Tibial artery (tissue), 4 donors: ENCODE measurements around the gene TMEM54.

Source experiments
- DNase-seq, 2 donors: peaks; one replicate each; pipeline ENCODE4 v3.0.0-alpha.2; 2019
- H3K27ac ChIP-seq, 2 donors: fragments of 200-600 bp; sonication (generic) in 1 of 2; 1 replicate in 1 of 2; 2 replicates in 1 of 2; pipeline ENCODE4 v1.5.1; 2018 to 2019; ENCODE audit warnings: mild to moderate bottlenecking in 1 of 2
- H3K27me3 ChIP-seq, 2 donors: fragments of 200-600 bp; sonication (generic) in 1 of 2; one replicate each; pipeline versions ENCODE4 v1.5.1 to v1.6.0; 2016 to 2019
- H3K36me3 ChIP-seq, 3 donors: fragments of 200-600 bp; sonication (generic) in 2 of 3; one replicate each; pipeline ENCODE4 v1.5.1; 2016 to 2019; ENCODE audit warnings: mild to moderate bottlenecking in 2 of 3
- H3K4me1 ChIP-seq, 4 donors: fragments of 200-600 bp; sonication (generic) in 2 of 4; 1 replicate in 3 of 4; 2 replicates in 1 of 4; pipeline ENCODE4 v1.5.1; 2016 to 2019
- H3K4me3 ChIP-seq, 2 donors: fragments of 200-600 bp; sonication (generic) in 1 of 2; 1 replicate in 1 of 2; 2 replicates in 1 of 2; pipeline ENCODE4 v1.5.1; 2018 to 2019; ENCODE audit warnings: mild to moderate bottlenecking in 2 of 2
- H3K9me3 ChIP-seq, 3 donors: fragments of 200-600 bp; sonication (generic) in 1 of 3; one replicate each; pipeline ENCODE4 v1.5.1; 2016 to 2019
- CTCF ChIP-seq, 2 experiments: fragments of 200-600 bp in 1 of 2; fragments of 450-650 bp in 1 of 2; IDR thresholded peaks; one replicate each; pipeline ENCODE4 v1.5.1; 2017 to 2019; ENCODE audit warnings: antibody characterized with exemption in 2 of 2, mild to moderate bottlenecking in 1 of 2, moderate library complexity in 1 of 2
- intact Hi-C: fragments of 100-400 bp; cut with DNase I; formaldehyde crosslinking; loops from one replicate; pipeline ENCODE4 v1.15.0; 2023; ENCODE audit warnings: low total_unique reads

The TMEM54 gene

DNA sequence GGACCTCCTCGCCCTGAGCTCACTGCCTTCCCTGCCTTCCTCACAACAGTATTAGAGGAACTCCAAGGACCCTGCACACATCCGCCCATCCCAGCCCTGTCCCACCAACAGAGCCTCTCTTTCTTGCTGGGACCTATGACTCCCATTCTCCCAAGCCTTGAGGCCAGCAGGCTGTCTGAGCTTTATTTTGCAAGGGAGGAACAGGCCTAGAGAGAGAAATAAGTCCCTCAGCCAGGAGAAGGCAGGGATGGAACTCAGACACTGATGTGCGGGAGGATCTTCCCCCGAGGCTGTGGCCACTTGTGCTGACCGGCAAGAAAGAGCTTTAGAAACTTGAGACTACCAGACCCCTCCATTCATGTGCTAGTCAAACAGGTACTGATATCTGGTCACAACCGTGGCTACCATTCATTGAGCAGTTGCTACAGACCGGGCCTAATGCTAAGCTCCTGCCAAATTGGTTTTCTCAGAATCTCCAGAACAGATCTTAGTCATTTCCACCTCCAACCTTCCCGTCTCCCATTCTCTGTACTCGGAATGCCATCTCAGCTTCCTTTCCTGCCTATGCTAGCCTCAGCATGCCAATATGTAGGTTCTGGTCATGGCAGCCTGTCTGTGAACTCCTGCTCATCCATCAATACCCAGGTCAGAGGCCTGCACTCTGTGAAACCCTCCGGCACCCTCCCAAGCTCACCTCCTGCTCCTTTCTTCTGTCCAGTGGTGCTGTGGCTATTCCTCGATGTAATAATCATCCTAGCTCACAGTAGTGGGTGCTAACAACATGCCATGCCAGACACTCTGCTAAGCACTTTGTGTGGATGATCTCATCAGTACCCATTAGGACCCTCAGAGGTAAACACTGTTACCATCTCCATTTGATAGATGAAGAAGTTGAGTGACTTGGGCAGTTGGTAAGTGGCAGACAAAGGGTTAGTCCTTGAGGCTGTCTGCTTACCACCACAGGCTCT, 3.8 kb downstream of the TMEM54 start:
- Histone ChIP-seq H3K27ac (no peak overlapping the region), H3K4me3 (no peak overlapping the region), H3K36me3 (peaks cover 0 to 17% (median 0%) of the 10 kb centered on the region in 3 donors), H3K27me3 (peaks cover 0 to 41% of the 10 kb centered on the region in 2 donors), H3K9me3 (no peaks in the 10 kb centered on the region), H3K4me1 (peaks cover 0 to 41% (median 25%) of the 10 kb centered on the region in 4 donors)
- DNase-seq = no peak
- no peak for TF ChIP-seq CTCF (IDR thresholded peaks at IDR 0.05)
- intact Hi-C loops = no loop called here

DNA sequence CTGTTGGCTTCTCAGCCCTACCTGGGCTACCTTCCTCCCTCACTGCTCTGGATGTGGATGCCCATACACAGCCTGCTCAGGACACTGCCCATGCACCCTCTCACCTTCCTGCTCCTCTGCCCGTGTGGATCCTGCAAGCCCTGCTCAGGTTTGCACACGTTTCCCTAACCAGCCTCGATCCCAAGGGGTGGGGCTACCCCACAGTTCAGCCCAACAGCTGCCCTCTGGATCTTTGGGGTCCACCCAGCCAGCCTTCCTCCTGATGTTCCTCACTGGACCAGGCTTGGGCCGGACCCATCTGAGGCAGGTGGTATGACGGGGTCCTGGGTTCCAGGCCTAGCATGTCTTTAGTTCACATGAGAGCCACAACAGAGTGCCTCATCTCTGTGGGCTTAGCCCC, 4.7 kb downstream of the TMEM54 start:
- DNase-seq = peak in 1 of 2 donors; percentile 40
- no peaks in the 10 kb centered on the region for H3K9me3 ChIP-seq
- peaks cover 0 to 35% (median 23%) of the 10 kb centered on the region in 4 donors for H3K4me1 ChIP-seq
- H3K4me3 ChIP-seq = no peak overlapping the region
- H3K27me3 ChIP-seq = peaks cover 0 to 43% of the 10 kb centered on the region in 2 donors
- H3K36me3 ChIP-seq = peaks cover 0 to 17% (median 0%) of the 10 kb centered on the region in 3 donors
- intact Hi-C loops = no loop called here
- TF ChIP-seq CTCF (IDR thresholded peaks at IDR 0.05) = no peak
- H3K27ac ChIP-seq = no peak overlapping the region

DNA sequence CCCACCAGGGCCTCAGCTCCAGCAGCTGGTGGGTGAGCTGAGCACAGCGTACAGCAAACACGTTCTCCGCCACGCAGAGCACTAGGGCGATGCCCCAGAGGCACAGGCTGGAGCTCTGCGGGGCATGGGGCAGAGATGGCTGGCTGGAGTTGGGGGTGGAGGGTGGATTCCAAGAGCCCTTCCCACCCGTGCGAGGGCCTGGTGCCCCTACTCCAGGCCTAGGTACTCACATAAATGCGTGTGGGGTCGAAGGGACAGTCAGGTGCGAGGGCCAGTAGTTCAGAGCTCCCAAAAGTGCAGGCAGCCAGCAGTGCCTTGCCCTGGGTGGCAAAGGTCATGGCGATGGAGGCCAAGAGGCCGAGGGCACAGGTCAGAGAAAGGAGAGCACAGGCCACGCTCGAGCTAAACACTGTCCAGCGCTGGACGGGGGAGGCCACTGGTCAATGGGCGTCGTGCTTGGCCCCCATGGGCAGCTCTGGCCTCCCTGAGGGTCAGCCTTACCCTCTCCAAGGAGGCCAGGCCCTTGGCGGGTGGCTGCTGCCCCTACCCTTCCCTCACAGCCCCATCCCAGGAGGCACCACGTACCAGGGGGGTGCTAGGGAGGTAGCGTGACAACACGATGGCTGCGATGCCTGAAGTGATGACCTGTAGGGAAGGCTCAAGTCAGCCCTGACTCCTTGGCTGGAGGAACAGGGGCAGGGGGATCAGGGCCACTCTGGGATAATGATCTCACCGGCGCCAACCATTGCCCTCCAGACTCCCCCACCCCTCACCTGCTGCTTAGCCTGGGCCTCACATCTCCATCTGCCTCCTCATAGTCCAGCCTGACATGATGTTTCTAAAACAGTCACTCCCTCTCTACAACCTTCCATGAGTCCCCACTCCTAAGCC, 5.6 kb downstream of the TMEM54 start:
- Histone ChIP-seq H3K9me3 (no peaks in the 10 kb centered on the region), H3K4me1 (peaks cover 0 to 28% (median 17%) of the 10 kb centered on the region in 4 donors), H3K36me3 (peaks cover 0 to 17% (median 0%) of the 10 kb centered on the region in 3 donors), H3K4me3 (no peak overlapping the region), H3K27ac (no peak overlapping the region), H3K27me3 (peaks cover 0 to 47% of the 10 kb centered on the region in 2 donors)
- intact Hi-C loops = no loop called here
- peak in 1 of 2 donors; percentile 57 for DNase-seq
- TF ChIP-seq CTCF (IDR thresholded peaks at IDR 0.05) = no peak

DNA sequence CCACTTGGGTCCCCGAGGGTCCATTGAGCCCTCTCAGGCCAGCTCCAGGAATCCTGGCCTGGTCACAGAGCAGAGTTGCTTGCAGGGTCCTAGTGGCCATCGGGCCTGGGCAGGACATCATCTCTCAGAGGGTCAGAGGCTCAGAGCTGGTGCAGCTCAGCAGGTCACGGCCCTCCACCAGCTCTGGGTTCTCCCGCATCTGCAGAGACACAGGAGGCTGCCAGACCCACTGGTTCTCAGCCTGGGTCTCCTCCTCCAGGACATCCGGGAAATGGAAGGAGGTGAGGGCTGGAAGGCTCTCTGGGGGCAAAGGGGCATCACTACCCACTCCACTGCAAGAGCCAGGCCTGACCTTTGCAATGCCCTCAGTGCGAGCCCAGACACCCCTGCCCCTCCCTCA, 6.5 kb downstream of the TMEM54 start:
- no peak overlapping the region for H3K27ac ChIP-seq
- H3K9me3 ChIP-seq = no peaks in the 10 kb centered on the region

More for the DNA sequence above, 6.5 kb downstream of the TMEM54 start:
- Histone ChIP-seq H3K36me3 (peaks cover 0 to 17% (median 0%) of the 10 kb centered on the region in 3 donors), H3K4me3 (no peak overlapping the region), H3K4me1 (peaks cover 0 to 19% (median 13%) of the 10 kb centered on the region in 4 donors), H3K27me3 (peaks cover 0 to 45% of the 10 kb centered on the region in 2 donors)
- TF ChIP-seq CTCF (IDR thresholded peaks at IDR 0.05) = no peak
- DNase-seq = peak in 1 of 2 donors; percentile 59
- intact Hi-C loops = no loop called here
